ENCODE measurements around the gene HEXD.

The HEXD gene

DNA sequence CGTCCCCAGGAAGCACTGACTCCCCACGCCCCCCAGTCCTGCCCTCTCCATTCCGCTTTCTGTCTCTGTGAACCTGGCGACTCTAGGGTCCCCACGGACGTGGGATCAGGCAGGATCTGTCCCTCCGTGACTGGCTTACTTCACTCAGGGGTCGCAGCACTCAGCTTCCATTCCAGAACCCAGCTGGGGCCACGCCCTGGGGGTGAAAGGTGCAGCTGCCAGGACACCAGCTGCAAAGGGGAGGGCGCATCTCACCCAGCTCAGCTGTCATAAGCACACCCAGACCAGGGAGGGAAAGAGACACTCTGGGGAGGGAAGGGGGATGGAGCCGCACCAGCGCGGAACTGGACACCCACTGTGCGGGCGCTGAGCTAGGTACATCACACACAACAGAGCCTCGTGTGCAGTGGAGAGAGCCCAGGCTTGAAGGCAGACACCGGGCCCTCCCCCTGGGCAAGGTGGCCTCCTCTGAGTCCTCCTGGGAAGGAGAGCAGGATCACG is 18.5 kb upstream of the HEXD start:
- Histone ChIP-seq H3K27ac (no peak overlapping the region), H3K36me3 (no peaks in the 10 kb centered on the region), H3K4me3 (ENCODE audit: low read depth in 1 of 2, low read length in 1 of 2) (peak overlapping the region in 1 of 2 experiments; percentile 47), H3K27me3 (no peaks in the 10 kb centered on the region), H3K4me1 (ENCODE audit: control insufficient read depth in 1 of 2, insufficient read depth in 1 of 2, low read depth in 1 of 2, low read length in 1 of 2) (peaks cover 36 to 48% of the 10 kb centered on the region in 2 experiments), H3K9me3 (no peaks in the 10 kb centered on the region)
- TF ChIP-seq, protein P1, sequence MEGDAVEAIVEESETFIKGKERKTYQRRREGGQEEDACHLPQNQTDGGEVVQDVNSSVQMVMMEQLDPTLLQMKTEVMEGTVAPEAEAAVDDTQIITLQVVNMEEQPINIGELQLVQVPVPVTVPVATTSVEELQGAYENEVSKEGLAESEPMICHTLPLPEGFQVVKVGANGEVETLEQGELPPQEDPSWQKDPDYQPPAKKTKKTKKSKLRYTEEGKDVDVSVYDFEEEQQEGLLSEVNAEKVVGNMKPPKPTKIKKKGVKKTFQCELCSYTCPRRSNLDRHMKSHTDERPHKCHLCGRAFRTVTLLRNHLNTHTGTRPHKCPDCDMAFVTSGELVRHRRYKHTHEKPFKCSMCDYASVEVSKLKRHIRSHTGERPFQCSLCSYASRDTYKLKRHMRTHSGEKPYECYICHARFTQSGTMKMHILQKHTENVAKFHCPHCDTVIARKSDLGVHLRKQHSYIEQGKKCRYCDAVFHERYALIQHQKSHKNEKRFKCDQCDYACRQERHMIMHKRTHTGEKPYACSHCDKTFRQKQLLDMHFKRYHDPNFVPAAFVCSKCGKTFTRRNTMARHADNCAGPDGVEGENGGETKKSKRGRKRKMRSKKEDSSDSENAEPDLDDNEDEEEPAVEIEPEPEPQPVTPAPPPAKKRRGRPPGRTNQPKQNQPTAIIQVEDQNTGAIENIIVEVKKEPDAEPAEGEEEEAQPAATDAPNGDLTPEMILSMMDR (IDR thresholded peaks at IDR 0.05), result no peak

DNA sequence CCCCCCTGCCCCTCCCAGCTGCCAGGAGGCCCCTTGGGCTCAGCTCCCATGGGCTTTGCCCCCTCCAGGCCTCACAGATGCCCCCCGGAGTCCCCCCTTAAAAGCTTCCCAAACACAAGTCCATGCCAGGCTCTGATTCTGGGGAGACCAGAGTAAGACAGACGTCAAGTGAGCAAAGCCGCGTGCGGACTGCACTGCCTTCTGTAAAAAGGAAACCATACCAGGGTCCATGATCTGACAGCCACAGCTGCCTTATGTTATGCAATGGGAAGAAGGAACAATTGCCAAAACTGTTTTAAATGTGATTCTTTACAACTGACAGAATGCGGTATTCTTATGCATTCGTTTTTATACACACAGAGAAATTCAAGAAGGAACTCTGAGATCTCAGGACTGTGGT is 17.9 kb upstream of the HEXD start:
- TF ChIP-seq, protein P1 (IDR thresholded peaks at IDR 0.05), result no peak
- Histone ChIP-seq H3K9me3 (no peaks in the 10 kb centered on the region), H3K27ac (peak overlapping the region; percentile 75), H3K4me3 (ENCODE audit: low read depth in 1 of 2, low read length in 1 of 2) (peak overlapping the region; percentile 12 to 47), H3K27me3 (no peaks in the 10 kb centered on the region), H3K36me3 (no peaks in the 10 kb centered on the region), H3K4me1 (ENCODE audit: control insufficient read depth in 1 of 2, insufficient read depth in 1 of 2, low read depth in 1 of 2, low read length in 1 of 2) (peaks cover 41 to 54% of the 10 kb centered on the region in 2 experiments)

DNA sequence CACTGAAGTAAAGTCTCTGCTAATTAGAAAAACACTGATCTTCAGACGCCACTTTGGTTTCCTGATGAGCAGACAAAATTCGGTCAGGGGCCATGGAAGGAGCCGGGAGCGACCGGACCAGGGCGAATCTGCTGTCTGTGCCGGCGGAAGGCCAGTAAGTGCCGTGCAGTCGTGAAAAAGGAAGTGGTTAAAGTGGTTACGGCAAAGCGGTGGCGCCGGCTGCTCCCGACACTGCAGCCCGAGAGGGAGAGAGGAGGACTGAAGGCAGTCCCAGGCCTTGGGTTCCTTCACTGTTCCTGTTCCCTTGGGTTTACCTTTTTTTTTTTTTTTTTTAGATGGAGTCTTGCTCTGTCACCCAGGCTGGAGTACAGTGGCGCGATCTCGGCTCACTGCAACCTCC is 17.3 kb upstream of the HEXD start:
- Histone ChIP-seq H3K9me3 (no peaks in the 10 kb centered on the region), H3K27me3 (no peaks in the 10 kb centered on the region), H3K36me3 (no peaks in the 10 kb centered on the region), H3K27ac (peak overlapping the region; percentile 75), H3K4me3 (ENCODE audit: low read depth in 1 of 2, low read length in 1 of 2) (peak overlapping the region; percentile 47 to 48), H3K4me1 (ENCODE audit: control insufficient read depth in 1 of 2, insufficient read depth in 1 of 2, low read depth in 1 of 2, low read length in 1 of 2) (peaks cover 41 to 57% of the 10 kb centered on the region in 2 experiments)
- TF ChIP-seq, protein P1 (IDR thresholded peaks at IDR 0.05), result no peak

DNA sequence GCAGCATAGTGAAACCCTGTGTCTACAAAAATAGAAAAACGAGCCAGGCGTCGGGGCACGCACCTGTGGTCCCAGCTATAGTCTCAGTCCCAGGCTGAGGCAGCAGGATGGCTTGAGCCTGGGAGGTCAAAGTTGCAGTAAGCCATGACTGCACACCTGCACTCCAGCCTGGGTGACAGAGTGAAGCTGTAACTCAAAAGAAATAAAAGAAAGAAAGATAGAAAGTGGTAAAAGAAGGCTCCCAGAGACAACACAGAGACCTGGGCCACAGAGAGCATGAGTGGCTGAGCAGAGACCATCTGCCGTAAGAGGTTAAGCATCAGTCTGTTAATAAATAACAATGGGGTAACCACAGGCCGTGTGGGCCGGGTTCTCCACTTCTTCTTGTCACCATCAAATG is 15.3 kb upstream of the HEXD start:
- Histone ChIP-seq H3K4me3 (ENCODE audit: low read depth in 1 of 2, low read length in 1 of 2) (no peak overlapping the region), H3K27me3 (no peaks in the 10 kb centered on the region), H3K4me1 (ENCODE audit: control insufficient read depth in 1 of 2, insufficient read depth in 1 of 2, low read depth in 1 of 2, low read length in 1 of 2) (peaks cover 41 to 57% of the 10 kb centered on the region in 2 experiments), H3K36me3 (no peaks in the 10 kb centered on the region), H3K9me3 (no peaks in the 10 kb centered on the region), H3K27ac (no peak overlapping the region)
- TF ChIP-seq, protein P1 (IDR thresholded peaks at IDR 0.05), result no peak

DNA sequence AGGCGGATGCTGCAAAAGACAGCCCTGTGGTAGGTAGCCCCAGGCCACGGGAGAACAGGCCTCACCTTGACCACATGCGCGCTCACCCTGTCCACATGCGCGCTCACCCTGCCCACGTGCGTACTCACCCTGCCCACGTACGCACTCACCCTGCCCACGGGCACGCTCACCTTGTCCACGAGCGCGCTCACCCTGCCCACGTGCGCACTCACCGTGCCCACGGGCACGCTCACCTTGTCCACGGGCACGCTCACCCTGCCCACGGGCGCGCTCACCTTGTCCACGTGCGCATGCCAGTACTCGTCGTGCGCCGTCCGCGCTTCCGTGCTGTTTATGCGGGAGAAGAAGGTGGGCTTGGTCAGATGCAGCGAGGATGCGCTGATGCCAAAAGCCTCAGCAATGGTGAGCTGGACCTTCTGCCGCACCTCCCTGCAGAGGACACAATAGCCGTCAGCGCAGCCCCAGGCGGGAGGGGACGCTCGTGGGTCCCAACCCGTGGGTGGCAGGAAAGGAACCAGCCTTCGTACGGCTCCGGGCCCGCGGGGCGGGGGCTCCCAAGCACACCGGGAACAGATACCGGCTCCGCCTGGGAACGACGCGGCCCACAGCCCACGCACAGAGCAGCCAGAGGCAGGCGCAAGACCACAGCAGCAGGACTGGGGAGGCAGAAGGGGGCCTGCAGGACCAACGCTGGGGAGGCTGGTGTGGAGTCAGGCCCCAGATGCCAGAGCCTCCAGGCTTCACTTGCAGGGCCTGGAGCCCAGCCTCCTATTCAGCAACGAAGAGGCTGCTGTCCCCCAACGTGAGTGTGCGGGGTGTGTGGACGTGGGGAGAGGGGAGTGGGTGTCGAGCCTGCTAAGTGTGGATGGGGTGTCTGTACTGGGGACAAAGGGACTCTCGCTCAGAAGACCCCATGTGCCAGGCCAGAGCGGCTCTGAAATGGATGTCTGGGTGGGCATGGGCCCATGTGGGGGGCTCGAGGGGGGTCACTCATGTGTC is 14.2 kb upstream of the HEXD start:
- Histone ChIP-seq H3K27ac (no peak overlapping the region), H3K4me1 (ENCODE audit: control insufficient read depth in 1 of 2, insufficient read depth in 1 of 2, low read depth in 1 of 2, low read length in 1 of 2) (peaks cover 41 to 57% of the 10 kb centered on the region in 2 experiments), H3K27me3 (no peaks in the 10 kb centered on the region), H3K4me3 (ENCODE audit: low read depth in 1 of 2, low read length in 1 of 2) (no peak overlapping the region), H3K9me3 (no peaks in the 10 kb centered on the region), H3K36me3 (no peaks in the 10 kb centered on the region)
- TF ChIP-seq, protein P1 (IDR thresholded peaks at IDR 0.05), result no peak

Data from neutrophil (primary cell).